H1 (cell line): ENCODE measurements around the gene SPECC1. TPM values are rescaled to one million over a fixed set of nuclear protein-coding genes. Genes with fewer than 3 reads are reported as not detected.

ENCODE experiments used
- BACH1 ChIP-seq: IDR thresholded peaks from 2 replicates; pipeline ENCODE4 v1.6.1; 2012; ENCODE audit warnings: low read length, improper control_type of control experiment
- CEBPB ChIP-seq: IDR thresholded peaks from 2 replicates; pipeline ENCODE4 v1.6.1; 2012; ENCODE audit warnings: low read depth, low read length
- CHD2 ChIP-seq: IDR thresholded peaks from 2 replicates; pipeline ENCODE4 v1.6.1; 2012; ENCODE audit warnings: low read length, improper control_type of control experiment
- EP300 ChIP-seq, 2 experiments: IDR thresholded peaks; 1 replicate in 1 of 2; 2 replicates in 1 of 2; pipeline ENCODE4 v1.6.1; 2011 to 2012; ENCODE audit warnings: low read depth in 2 of 2, low read length in 2 of 2, mild to moderate bottlenecking in 2 of 2, borderline replicate concordance in 1 of 2, inconsistent platforms in 1 of 2, moderate library complexity in 1 of 2
- HDAC6 ChIP-seq: IDR thresholded peaks from one replicate; pipeline ENCODE4 v1.7.1; 2012; ENCODE audit warnings: low read depth, mild to moderate bottlenecking, inconsistent platforms, low read length, moderate library complexity
- JUND ChIP-seq: IDR thresholded peaks from 2 replicates; pipeline ENCODE4 v1.6.1; 2011; ENCODE audit warnings: mild to moderate bottlenecking, improper control_type of control experiment, low read length
- RBBP5 ChIP-seq: IDR thresholded peaks from 2 replicates; pipeline ENCODE4 v1.7.1; 2012; ENCODE audit warnings: low read depth, mild to moderate bottlenecking, inconsistent platforms, low read length, moderate library complexity, borderline replicate concordance
- TBP ChIP-seq: IDR thresholded peaks from 2 replicates; pipeline ENCODE4 v1.6.1; 2011; ENCODE audit warnings: low read depth, low read length, improper control_type of control experiment
- TCF12 ChIP-seq: IDR thresholded peaks from 2 replicates; pipeline ENCODE4 v1.6.1; 2011; ENCODE audit warnings: low read depth, mild to moderate bottlenecking, low read length
- polyA plus RNA-seq, 7 experiments: library from polyadenylated mRNA; depleted of rRNA in 3 of 7; stranded (reverse) in 5 of 7; unstranded in 2 of 7; fragments of >200 nt in 5 of 7; fragments of 200-250 nt in 2 of 7; gene quantifications; 1 replicate in 5 of 7; 2 replicates in 1 of 7; 4 replicates in 1 of 7; pipeline versions ENCODE4 v1.2.1 to v1.2.3, GENCODE V29; 2011 to 2013; ENCODE audit warnings: missing spikeins in 2 of 7, mixed read lengths in 2 of 7
- total RNA-seq: library from RNA; stranded (reverse); fragmentation: NEBNext Ultra II Directional; extraction: Animal tissue kit (Norgen Biotek cat#: 25700); gene quantifications from 2 replicates; pipeline ENCODE4 v1.2.1, GENCODE V29; 2021

The SPECC1 gene
- total and polyA plus RNA-seq, 2 of the 8 experiments (the other 6 are each of a cell fraction or from before 2014, with no cell fraction given) = 35.8 to 87.9 TPM

DNA sequence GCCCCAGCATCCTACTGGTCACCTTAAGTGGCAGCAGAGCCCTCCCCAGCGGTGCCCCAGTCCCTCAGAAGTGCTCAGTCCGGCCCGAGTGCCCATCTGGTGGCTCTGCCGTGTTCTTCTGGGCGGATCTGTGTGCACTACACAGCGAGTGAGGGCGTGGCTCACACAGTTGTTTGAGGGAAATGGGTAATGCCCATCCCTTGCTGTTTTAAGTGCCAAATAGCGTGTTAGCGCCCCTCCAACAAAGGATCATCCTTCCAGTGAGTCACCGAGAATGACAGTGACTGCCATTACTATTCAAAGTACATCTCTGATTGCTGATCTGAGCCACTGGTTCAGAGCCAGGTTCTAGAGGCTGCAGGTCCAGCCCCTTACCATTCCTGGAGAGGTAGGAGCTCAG, 306.2 kb downstream of the SPECC1 start (continued):
- no peak for TF ChIP-seq EP300 (IDR thresholded peaks at IDR 0.05; ENCODE audit: borderline replicate concordance in 1 of 2, low read depth in 2 of 2, low read length in 2 of 2)
- no peak for TF ChIP-seq RBBP5
- no peak for TF ChIP-seq TCF12
- TF ChIP-seq CEBPB = no peak
- TF ChIP-seq HDAC6 = no peak
- no peak for TF ChIP-seq BACH1
- no peak for TF ChIP-seq JUND
- no peak for TF ChIP-seq CHD2
- TF ChIP-seq TBP = no peak
